OCI-LY7 (cell line): Measurements from ENCODE around the gene CCNK. TPM values are rescaled to one million over a fixed set of nuclear protein-coding genes. Genes with fewer than 3 reads are reported as not detected.

Source experiments
- BruUV-seq: library from RNA; stranded (reverse); fragments of 400-500 nt; replicated peaks from 2 replicates; lab custom pipeline; 2021; lab: Mats Ljungman, UMichigan
- CTCF ChIA-PET: fragments of 300-600 bp; sonication (Branson Sonifier 250); formaldehyde crosslinking; loops from one replicate; lab custom pipeline; 2022; ENCODE audit warnings: antibody characterized with exemption; ENCODE audit not compliant: unreplicated experiment; lab: Charles Lee
- POLR2A ChIA-PET: fragments of 300-600 bp; sonication (Branson Sonifier 250); formaldehyde crosslinking; loops from one replicate; lab custom pipeline; 2022; ENCODE audit warnings: antibody characterized with exemption; lab: Charles Lee
- DNase-seq: peaks from one replicate; pipeline ENCODE4 v3.0.0-alpha.2; 2015; ENCODE audit warnings: low spot score
- H2AFZ ChIP-seq: fragments of 200-600 bp; sonication (generic), shearing (Covaris generic); 2 replicates; pipeline ENCODE4 v1.6.1; 2014; ENCODE audit warnings: mild to moderate bottlenecking, antibody characterized with exemption, low read length, moderate library complexity
- H3K27ac ChIP-seq: fragments of 200-600 bp; sonication (generic); 2 replicates; pipeline ENCODE4 v1.5.1; 2014; ENCODE audit warnings: mixed run types, low read depth, mild to moderate bottlenecking, moderate library complexity, low read length, inconsistent platforms; ENCODE audit not compliant: poor library complexity, severe bottlenecking
- H3K36me3 ChIP-seq: fragments of 200-600 bp; sonication (generic); 2 replicates; pipeline ENCODE4 v1.6.1; 2014; ENCODE audit warnings: mild to moderate bottlenecking, antibody characterized with exemption, low read length, moderate library complexity, mixed read lengths; ENCODE audit not compliant: insufficient read depth
- H3K4me1 ChIP-seq: fragments of 200-600 bp; sonication (generic); 2 replicates; pipeline ENCODE4 v1.5.1; 2014; ENCODE audit warnings: mild to moderate bottlenecking, low read length; ENCODE audit not compliant: insufficient read depth, poor library complexity, severe bottlenecking
- H3K4me2 ChIP-seq: fragments of 200-600 bp; sonication (generic); 2 replicates; pipeline ENCODE4 v1.6.1; 2014; ENCODE audit warnings: mild to moderate bottlenecking, low read length
- H3K4me3 ChIP-seq: fragments of 200-600 bp; sonication (generic); 2 replicates; pipeline ENCODE4 v1.5.1; 2014; ENCODE audit warnings: mild to moderate bottlenecking, low read depth, low read length; ENCODE audit not compliant: poor library complexity, severe bottlenecking
- H3K79me2 ChIP-seq: fragments of 200-600 bp; sonication (generic); 2 replicates; pipeline ENCODE4 v1.6.1; 2016; ENCODE audit warnings: low read depth, mild to moderate bottlenecking, low read length, moderate library complexity, mixed read lengths; ENCODE audit not compliant: insufficient read depth
- H3K9me2 ChIP-seq: fragments of 200-600 bp; sonication (generic); 2 replicates; pipeline ENCODE4 v1.6.1; 2016; ENCODE audit warnings: mild to moderate bottlenecking, low read length, mixed read lengths; ENCODE audit not compliant: insufficient read depth
- H3K9me3 ChIP-seq: fragments of 200-600 bp; sonication (generic); 2 replicates; pipeline ENCODE4 v1.6.1; 2014; ENCODE audit warnings: mild to moderate bottlenecking, mixed run types, low read length, mixed read lengths
- H4K20me1 ChIP-seq: fragments of 200-600 bp; sonication (generic); 2 replicates; pipeline ENCODE4 v1.6.1; 2014; ENCODE audit warnings: mild to moderate bottlenecking, antibody characterized with exemption, low read length, moderate library complexity, mixed read lengths; ENCODE audit not compliant: insufficient read depth
- CTCF ChIP-seq: fragments of 200-600 bp; sonication (generic); conservative IDR thresholded peaks from 2 replicates; pipeline ENCODE4 v1.5.1; 2014; ENCODE audit warnings: mild to moderate bottlenecking, antibody characterized with exemption, low read length, moderate library complexity, mixed read lengths
- EZH2phosphoT487 ChIP-seq: fragments of 200-600 bp; sonication (generic); IDR thresholded peaks from 2 replicates; pipeline ENCODE4 v1.6.1; 2018; ENCODE audit warnings: low read depth, borderline replicate concordance, mild to moderate bottlenecking, mixed run types, antibody characterized with exemption, low read length, moderate library complexity, mixed read lengths
- intact Hi-C: fragments of 100-400 bp; cut with micrococcal nuclease; formaldehyde crosslinking; loops from one replicate; pipeline ENCODE4 v1.10.0; 2022; ENCODE audit not compliant: unreplicated experiment
- total RNA-seq, 2 experiments: library from RNA; depleted of rRNA in 1 of 2; stranded (reverse); fragments of >200 nt in 1 of 2; shearing (Covaris generic) in 1 of 2; gene quantifications; 2 replicates each; pipeline ENCODE4 v1.2.3, GENCODE V29; 2014 to 2022

The CCNK gene
- total RNA-seq, 2 experiments from 2014 or later: 25.1 to 69.0 TPM

GRCh38 chr14:99559286-99559990 is 78.2 kb downstream of the CCNK start:
- CTCF ChIA-PET: interaction anchor here (0.6 kb wide), 1 partner anchor 69 kb away, joined by 3 read pairs; no protein-coding TSS in a partner anchor
- TF ChIP-seq CTCF (no peak), EZH2phosphoT487 (no peak)
- BruUV-seq: no TSS peak

GRCh38 chr14:99560403-99560802 is 79.2 kb downstream of the CCNK start:
- POLR2A ChIA-PET: no interaction called here
- TF ChIP-seq CTCF (no peak), EZH2phosphoT487 (no peak)
- H3K4me3 ChIP-seq: no peak overlapping the region
- no peak for DNase-seq
- no peaks in the 10 kb centered on the region for H3K36me3 ChIP-seq
- no peaks in the 10 kb centered on the region for H3K4me1 ChIP-seq
- H4K20me1 ChIP-seq: no peaks in the 10 kb centered on the region
- no peak overlapping the region for H3K27ac ChIP-seq
- CTCF ChIA-PET: no interaction called here
- H3K79me2 ChIP-seq: no peaks in the 10 kb centered on the region
- H3K9me3 ChIP-seq: no peaks in the 10 kb centered on the region
- no peak overlapping the region for H3K4me2 ChIP-seq
- intact Hi-C loops: no loop called here
- H2AFZ ChIP-seq: no peak overlapping the region
- H3K9me2 ChIP-seq: no peaks in the 10 kb centered on the region
- BruUV-seq: no TSS peak

More at GRCh38 chr14:99559286-99559990, 78.2 kb downstream of the CCNK start:
- DNase-seq: no peak
- POLR2A ChIA-PET: no interaction called here
- Histone ChIP-seq H3K27ac (no peak overlapping the region), H3K9me3 (no peaks in the 10 kb centered on the region), H3K36me3 (no peaks in the 10 kb centered on the region), H3K79me2 (no peaks in the 10 kb centered on the region), H4K20me1 (no peaks in the 10 kb centered on the region), H3K4me1 (no peaks in the 10 kb centered on the region), H3K4me3 (no peak overlapping the region), H3K4me2 (no peak overlapping the region), H3K9me2 (no peaks in the 10 kb centered on the region), H2AFZ (no peak overlapping the region)
- intact Hi-C loops: no loop called here
